GM18520 (cell line): ENCODE data around the gene UNC13B.

Source experiments
- ATAC-seq: cut with Tn5 transposase; IDR thresholded peaks from one replicate; pipeline ENCODE4 v1.9.1; 2021; ENCODE audit not compliant: unreplicated experiment

The UNC13B gene

DNA sequence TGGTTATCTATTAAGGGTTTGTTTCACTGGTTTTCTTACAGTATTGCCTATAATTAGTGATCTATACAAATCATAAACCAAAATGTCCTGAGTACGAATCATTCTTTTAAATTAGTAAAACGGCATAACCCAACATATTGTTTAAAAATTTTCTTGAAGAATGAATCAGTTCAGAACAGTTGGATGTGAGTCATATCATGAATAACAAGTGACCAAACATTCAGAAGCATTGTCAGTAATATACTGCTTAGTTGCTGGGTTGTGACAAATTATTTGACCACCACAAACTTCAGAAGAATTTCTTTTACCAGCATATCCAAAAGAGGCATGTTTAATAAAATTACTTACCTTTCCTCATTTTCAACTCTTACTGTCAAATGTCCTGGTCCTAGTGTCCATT is 111.2 kb downstream of the UNC13B start:
- ATAC-seq, result no peak

DNA sequence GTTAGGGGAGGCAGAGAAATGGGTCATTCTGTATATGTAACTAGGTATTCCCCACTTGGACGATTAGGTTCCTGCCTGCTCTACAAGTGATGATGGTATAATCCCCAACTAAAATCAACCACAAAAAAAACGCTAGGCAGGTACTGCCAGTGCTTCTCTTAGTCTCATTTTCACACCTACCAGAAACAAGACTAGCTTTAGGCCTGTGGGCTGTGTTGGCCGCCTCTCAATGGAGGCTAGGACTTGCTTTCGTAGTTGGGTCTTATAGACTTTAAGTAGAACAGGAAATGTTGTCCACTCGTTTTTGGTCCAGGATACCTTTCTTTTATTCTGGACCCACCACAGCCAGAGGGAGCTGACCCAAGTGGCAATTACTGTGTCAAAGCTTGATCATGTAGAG is 111.8 kb downstream of the UNC13B start:
- peak; percentile 71 for ATAC-seq

- ATAC-seq, result no peak
Measured at GRCh38 chr9:35274993-35275392, 113.2 kb downstream of the UNC13B start.

DNA sequence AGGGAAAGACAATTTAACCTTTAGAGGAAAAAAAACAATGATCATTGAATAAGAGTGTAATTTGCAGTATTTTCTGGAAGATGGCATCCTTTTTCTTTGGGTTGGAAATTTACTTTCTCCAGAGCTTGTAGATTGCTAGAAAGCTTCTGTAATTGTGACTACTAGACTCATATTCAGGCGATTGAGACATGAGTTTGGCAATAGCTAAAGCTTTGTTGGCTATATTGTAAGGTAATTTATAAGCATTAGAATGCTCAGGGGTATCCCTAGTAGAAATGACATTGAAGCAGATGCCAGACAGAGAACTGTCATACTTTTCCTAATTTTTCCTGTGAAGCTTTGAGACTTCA is 115.3 kb downstream of the UNC13B start:
- no peak for ATAC-seq

GRCh38 chr9:35277628-35278359 is 116.0 kb downstream of the UNC13B start:
- ATAC-seq, result no peak

- no peak for ATAC-seq
Measured at GRCh38 chr9:35279946-35280345, 118.1 kb downstream of the UNC13B start.

- ATAC-seq, result no peak
Measured at GRCh38 chr9:35280399-35280798, 118.6 kb downstream of the UNC13B start.

DNA sequence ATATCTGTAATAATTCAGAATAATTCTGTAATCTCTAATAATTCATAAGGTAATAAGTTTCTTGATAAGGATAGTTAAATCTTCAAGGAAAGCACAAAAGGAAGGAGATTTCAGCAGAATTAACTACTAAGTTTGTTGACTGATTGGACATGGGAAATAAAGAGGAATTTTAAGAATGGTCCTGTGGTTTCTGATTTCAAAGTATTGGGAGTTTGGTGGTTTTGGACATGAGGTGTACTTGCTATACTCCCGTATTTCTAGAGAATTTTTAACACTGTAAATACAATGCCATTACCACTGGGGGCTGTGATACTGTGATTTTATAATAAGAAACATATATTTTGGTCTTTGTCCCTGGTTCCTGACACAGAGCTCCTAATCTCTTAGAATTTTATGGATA is 123.9 kb downstream of the UNC13B start:
- ATAC-seq, result no peak

GRCh38 chr9:35286381-35286780 is 124.6 kb downstream of the UNC13B start:
- ATAC-seq, result no peak

DNA sequence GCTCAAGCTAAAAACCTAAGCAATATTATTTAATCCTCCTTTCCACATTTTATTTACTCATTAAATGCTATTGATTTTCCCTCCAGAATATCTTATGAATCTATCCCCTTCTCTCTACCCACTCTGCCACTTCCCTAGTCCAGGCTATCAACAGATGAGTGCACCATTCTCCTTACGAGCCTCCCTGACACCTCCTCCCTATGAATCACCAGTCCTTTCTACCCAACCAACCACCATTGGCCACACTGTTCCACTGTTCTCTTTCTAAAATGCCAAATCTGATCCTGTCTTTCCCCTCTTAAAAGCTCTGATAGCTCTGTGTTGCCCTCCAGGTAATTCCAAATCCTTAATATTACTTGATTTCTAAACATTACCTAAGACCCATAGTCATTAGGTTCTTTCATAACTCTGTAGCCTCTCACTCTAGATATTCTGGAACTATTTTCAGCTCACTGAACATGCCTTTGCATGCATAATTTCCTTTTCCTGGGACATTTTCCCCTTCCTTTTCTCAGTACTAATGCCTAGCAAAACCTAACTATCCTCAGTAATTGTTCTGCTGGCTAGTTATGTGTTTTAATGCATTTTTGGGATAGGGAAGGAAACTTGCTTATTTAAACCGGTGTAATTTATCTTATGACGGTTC is 126.3 kb downstream of the UNC13B start:
- ATAC-seq, result no peak

GRCh38 chr9:35288778-35289177 is 127.0 kb downstream of the UNC13B start:
- no peak for ATAC-seq

GRCh38 chr9:35293376-35293964 is 131.7 kb downstream of the UNC13B start:
- no peak for ATAC-seq

DNA sequence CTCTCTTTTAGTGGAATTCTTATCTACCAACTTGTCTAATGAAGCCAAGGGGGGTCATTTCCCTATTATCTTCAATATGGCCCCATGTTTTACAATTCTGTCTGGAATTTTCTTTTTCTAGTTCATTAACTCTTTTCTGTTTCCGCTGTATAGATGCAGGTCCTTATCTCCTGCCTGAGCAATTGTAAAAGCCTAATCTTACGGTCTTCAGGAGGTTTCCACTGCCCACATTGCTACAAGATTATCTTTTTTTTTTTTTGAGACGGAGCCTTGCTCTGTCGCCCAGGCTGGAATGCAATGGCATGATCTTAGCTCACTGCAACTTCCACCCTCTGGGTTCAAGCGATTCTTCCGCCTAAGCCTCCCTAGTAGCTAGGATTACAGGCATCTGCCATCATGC is 132.3 kb downstream of the UNC13B start:
- no peak for ATAC-seq

DNA sequence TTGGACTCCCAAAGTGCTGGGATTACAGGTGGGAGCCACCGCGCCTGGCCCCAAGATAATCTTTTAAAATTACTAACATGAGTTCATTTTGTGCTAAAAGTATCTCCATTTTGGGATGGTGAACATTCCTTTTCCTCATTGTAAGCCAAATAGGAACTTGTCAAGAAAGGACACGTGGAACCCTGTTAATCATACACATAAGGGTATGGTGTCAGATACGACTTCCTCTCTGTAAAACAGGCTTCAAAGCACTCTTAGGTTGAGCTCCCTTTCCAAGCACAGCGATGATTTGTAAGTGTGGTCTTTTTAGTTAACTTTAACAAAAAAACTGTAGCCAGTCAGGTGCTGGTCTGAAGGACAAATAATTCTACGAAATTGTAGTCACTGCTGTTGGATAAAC is 132.7 kb downstream of the UNC13B start:
- ATAC-seq, result no peak

DNA sequence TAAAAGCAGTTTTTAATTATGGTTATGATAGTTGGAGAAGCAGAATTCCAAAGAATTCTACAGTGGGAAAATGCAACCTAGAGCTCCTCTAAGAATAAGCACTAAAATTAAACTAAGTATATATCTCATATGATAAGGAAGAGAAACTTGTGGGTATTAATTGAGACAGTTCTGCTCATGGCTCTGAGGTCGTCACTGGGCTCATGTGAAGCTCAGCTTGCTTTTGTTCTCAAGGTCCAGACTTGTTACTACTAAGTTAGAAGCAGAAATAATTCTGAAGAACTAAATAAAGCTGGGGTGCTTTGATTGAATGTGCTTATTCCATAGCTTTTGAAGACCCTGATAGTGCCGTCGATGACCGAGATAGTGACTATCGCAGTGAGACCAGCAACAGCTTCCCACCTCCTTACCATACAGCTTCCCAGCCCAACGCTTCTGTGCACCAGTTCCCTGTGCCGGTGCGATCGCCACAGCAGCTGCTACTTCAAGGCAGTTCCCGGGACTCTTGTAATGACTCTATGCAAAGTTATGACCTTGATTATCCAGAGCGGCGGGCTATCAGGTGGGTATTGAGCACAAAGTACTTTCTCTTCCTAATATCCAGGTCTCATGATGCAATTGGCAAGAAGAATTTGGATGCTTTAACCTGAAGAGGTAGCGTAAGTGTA is 133.7 kb downstream of the UNC13B start:
- ATAC-seq, result no peak

GRCh38 chr9:35303567-35303966 is 141.8 kb downstream of the UNC13B start:
- no peak for ATAC-seq

- ATAC-seq, result no peak
Measured at GRCh38 chr9:35306283-35306682, 144.5 kb downstream of the UNC13B start.

- ATAC-seq, result no peak
Measured at GRCh38 chr9:35308316-35308715, 146.5 kb downstream of the UNC13B start.

- no peak for ATAC-seq
Measured at GRCh38 chr9:35311891-35312639, 150.3 kb downstream of the UNC13B start.

GRCh38 chr9:35313460-35313859 is 151.7 kb downstream of the UNC13B start:
- no peak for ATAC-seq

- ATAC-seq, result no peak
Measured at GRCh38 chr9:35313916-35314315, 152.1 kb downstream of the UNC13B start.
